GM21717 (cell line): Measurements from ENCODE around the gene ZFTA.

Source experiments
- ATAC-seq: cut with Tn5 transposase; IDR thresholded peaks from one replicate; pipeline ENCODE4 v1.9.1; 2021; ENCODE audit warnings: mild to moderate bottlenecking, moderate library complexity; ENCODE audit not compliant: unreplicated experiment

ZFTA gene

DNA sequence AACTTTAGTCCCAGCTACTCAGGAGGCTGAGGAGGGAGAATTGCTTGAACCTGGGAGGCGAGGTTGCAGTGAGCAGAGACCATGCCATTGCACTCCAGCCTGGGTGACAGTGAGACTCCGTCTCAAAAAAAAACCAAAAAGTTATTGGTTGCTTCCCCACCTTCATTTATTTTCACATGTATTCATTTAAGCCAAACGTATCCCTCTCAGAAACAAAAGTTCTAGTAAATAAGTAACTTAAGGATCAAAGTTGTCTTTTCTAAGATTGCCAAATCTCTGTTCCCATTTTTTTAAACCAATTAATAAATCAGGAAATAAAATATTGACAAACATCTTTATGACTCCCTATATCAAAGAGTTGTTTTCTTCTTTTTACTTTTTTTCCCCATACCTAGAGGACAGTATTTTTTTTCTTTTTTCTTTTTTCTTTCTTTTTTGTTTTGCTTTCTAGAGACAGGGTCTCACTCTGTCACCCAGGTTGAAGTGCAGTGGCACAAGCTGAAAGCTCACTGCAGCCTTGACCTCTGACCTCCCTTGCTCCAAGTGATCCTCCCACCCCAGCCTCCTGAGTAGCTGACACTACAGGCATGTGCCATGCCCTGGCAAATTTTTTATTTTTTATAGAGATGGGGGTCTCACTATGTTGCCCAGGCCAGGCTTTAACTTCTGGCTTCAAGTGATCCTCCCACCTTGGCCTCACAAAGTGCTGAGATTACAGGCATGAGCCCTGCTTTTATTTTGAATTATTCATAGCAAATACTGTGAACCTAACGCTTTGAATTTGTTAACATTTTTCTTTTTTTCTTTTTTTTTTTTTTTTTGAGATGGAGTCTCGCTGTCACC, 11.4 kb downstream of the ZFTA start:
- ATAC-seq = no peak

DNA sequence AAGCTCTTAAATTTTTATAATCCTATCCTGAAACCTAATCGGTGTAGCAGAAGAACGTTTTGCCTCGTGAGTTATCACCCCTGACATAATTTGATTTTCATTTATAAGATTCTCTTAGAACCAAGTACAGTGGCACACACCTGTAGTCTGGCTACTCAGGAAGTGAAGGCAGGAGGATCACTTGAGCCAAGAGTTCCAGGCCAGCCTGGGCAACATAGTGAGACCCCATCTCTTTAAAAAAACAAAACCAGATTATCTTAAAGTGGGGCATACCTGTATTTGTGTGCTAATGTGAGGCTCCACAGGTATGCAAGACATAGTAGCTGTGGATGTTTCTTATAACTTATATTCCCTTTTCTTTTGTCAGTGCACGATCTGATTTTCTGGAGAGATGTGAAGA, 19.0 kb downstream of the ZFTA start:
- ATAC-seq = no peak

DNA sequence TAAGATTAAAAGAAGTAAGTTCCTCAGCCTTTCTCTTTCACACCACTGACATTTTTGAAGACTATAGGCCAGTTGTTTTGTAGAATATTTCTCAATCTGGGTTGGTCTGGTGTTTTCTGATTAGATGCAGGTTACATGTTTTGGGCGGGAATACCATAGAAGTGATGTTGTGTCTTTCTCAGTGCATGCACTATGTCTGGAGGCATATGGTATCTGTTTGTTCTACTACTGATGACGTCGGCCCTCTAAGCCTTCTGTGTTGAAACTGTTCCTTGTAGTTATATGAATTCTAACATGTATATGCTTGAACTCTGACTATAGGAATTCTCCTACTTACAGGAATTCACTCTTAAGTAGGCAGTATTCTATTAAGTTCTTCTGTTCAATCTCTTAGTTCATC, 21.6 kb downstream of the ZFTA start:
- no peak for ATAC-seq

DNA sequence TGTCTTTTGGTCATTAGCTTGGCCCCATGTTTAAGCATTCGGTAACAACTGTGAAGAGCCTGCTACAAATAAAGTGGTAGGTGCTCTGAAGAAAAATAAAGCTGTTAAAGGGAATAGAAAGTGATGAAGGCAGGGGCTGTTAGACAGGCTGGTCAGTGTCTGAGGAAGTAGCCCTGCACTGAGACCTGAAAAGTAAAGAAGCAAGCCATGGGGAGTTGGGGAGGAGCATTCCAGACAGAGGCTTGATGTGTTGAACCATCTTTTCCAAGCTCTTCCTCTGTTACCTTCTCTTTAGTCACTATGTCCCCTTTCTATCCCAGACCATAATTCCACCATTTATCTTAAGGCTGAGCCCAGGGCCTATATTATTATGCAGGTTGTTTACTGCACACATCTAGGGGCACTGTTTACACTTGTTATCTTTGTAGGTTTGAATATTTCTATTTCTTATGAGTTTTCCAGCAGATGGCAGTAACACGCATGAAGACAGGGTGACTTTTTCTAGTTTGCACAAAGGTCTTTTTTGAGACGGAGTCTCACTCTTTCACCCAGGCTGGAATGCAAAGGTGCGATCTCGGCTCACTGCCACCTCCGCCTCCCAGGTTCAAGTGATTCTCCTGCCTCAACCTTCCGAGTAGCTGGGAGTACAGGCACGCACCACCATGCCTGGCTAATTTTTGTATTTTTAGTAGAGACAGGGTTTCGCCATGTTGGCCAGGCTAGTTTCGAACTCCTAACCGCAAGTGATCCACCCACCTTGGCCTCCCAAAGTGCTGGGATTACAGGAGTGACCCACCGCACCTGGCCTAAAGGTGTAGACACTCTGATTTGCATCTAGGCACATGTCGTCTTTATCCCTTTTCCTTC, 23.0 kb downstream of the ZFTA start:
- ATAC-seq = no peak

DNA sequence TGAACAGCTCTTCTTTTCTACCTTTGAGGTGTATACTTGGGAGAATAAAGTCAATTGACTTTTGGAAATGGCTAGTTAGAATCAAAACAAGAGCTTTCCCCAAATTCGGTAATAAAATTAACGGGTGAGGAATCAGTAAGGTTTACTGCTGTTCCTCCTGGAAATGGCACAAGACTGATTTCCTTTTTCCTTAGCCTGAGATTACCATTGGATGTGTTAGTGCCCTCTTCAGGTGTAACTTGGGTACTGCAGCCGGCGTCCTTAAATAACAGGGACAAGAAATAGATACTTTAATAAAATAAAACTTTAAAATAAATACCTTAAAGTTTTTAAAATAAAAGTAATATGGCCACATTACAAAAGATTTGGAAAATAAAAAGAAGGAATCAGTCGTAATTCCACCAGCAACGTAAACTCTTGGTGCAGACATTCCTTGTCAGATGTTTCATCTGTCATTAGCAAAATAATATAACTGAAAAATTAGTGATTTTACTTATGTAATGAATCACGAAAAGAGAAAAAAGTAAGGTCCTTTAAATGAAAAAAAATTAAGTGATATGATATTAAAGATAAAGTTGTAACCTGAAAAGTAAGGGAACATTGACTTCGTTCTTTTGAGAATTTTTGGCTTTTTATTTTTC, 29.7 kb downstream of the ZFTA start:
- no peak for ATAC-seq

DNA sequence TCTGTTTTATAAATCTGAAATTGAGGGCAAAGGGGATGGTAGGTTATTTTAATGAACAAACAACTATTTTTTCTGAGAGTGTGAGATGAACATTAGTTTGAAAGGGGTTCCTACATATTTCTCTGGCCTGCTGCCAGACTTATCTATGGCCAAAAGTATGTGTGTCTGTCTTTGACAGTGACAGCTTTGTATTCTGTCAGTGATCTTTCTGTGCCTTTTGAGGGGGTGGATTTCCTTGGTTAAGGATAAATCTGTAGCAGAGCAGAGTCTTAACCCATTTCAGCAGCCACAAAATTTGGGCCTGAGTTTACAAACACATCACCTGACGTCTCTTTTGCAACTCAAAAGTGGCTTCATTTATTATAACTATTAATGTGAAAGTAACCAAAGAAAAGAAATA, 30.9 kb downstream of the ZFTA start:
- ATAC-seq = no peak

DNA sequence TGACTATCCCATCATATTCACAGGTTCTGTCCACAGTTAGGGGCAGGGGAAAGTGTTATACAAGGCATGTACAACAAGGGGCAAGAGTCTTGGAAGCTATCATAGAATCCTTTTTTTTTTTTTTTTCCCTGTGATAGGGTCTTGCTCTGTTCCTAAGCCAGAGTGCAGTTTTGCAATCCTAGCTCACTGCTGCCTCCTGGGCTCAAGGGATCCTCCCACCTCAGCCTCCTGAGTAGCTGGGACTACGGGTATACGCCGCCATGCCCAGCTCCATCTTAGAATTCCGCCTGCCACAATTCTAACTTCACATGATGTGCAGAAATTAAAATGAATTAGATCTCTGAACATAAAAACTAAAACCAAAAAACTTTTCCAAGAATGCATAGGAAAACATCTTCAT, 31.7 kb downstream of the ZFTA start:
- no peak for ATAC-seq

DNA sequence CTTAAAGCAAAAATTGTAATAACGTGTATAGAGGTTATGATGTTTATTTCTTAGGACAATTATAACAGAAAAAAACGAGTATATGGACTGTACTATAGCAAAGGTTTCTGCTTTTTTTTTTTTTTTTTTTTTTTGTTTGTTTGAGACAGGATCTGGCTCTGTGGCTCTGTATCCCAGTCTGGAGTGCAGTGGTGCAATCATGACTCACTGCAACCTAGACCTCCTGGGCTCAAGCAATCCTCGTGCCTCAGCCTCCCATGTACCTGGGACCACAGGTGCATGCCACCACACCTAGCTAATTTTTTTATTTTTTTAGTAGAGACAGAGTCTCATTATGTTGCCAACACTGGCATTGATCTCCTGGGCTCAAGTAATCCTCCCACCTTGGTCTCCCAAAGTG, 39.2 kb downstream of the ZFTA start:
- no peak for ATAC-seq

DNA sequence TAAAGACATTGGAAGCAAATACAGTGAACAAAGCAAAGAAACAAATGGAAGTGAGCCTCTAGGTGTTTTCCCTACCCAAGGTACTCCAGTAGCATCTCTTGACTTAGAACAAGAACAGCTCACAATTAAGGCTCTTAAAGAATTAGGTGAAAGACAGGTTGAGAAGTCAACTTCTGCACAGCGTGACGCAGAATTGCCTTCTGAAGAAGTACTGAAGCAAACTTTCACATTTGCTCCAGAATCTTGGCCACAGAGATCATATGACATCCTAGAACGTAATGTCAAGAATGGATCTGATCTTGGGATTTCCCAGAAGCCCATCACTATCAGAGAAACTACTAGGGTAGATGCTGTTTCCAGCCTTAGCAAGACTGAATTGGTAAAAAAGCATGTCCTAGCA, 48.0 kb downstream of the ZFTA start:
- ATAC-seq = no peak

DNA sequence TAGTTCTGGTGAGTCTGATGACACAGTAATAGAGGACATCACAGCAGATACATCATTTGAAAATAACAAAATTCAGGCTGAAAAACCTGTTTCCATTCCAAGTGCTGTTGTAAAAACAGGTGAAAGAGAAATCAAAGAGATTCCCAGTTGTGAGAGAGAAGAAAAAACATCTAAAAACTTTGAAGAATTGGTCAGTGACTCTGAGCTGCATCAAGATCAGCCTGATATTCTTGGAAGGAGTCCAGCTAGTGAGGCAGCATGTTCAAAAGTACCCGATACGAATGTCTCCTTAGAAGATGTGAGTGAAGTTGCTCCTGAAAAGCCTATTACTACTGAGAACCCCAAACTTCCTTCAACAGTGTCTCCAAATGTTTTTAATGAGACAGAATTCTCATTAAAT, 48.6 kb downstream of the ZFTA start:
- no peak for ATAC-seq

DNA sequence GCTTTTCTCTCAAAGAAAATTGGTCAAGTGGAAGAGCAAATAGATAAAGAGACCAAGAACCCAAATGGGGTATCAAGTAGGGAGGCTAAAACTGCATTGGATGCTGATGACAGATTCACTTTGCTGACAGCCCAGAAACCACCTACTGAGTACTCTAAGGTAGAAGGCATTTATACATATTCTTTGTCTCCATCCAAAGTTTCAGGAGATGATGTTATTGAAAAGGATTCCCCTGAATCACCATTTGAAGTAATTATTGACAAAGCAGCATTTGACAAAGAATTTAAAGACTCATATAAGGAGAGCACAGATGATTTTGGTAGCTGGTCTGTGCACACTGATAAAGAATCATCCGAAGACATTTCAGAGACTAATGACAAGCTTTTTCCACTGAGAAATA, 49.6 kb downstream of the ZFTA start:
- no peak for ATAC-seq
